Caco-2 (cell line): ENCODE results near the gene MYO5B. TPM values are rescaled to one million over a fixed set of nuclear protein-coding genes. Genes with fewer than 3 reads are reported as not detected.

ENCODE experiments used
- BruUV-seq: library from RNA; stranded (reverse); fragments of 400-500 nt; replicated peaks from 2 replicates; lab custom pipeline; 2021; lab: Mats Ljungman, UMichigan
- CTCF ChIA-PET: fragments of 300-600 bp; sonication (Branson Sonifier 250); formaldehyde crosslinking; loops from one replicate; lab custom pipeline; 2022; ENCODE audit warnings: antibody characterized with exemption; lab: Charles Lee
- POLR2A ChIA-PET: fragments of 300-600 bp; sonication (Branson Sonifier 250); formaldehyde crosslinking; loops from one replicate; lab custom pipeline; 2022; ENCODE audit warnings: antibody characterized with exemption; lab: Charles Lee
- DNase-seq, 2 experiments: peaks; one replicate each; pipeline versions ENCODE4 v3.0.0 to v3.0.0-alpha.2; 2020 to 2022
- H3K27me3 ChIP-seq: replicated peaks from 2 replicates; pipeline ENCODE4 v1.6.0; 2011; ENCODE audit warnings: low read length; ENCODE audit not compliant: control insufficient read depth, insufficient read depth
- H3K36me3 ChIP-seq: 2 replicates; pipeline ENCODE4 v1.5.1; 2011; ENCODE audit warnings: low read length; ENCODE audit not compliant: control insufficient read depth, insufficient read depth
- H3K4me1 ChIP-seq: fragments of 250-450 bp; sonication (Bioruptor Pico); 2 replicates; pipeline ENCODE4 v1.5.1; 2020; ENCODE audit warnings: mild to moderate bottlenecking
- H3K4me3 ChIP-seq: 2 replicates; pipeline ENCODE4 v1.5.1; 2011; ENCODE audit warnings: low read depth, mild to moderate bottlenecking, control low read depth, low read length
- H3K9me3 ChIP-seq: fragments of 250-450 bp; sonication (Bioruptor Pico); 2 replicates; pipeline ENCODE4 v1.5.1; 2020; ENCODE audit warnings: mild to moderate bottlenecking, moderate library complexity
- H3K27ac Mint-ChIP-seq: one replicate; pipeline ENCODE4 v1.8.0; 2022; ENCODE audit warnings: mixed read lengths; ENCODE audit not compliant: unreplicated experiment
- H3K27me3 Mint-ChIP-seq: one replicate; pipeline ENCODE4 v1.8.0; 2022; ENCODE audit warnings: mixed read lengths; ENCODE audit not compliant: insufficient read depth, unreplicated experiment
- H3K36me3 Mint-ChIP-seq: one replicate; pipeline ENCODE4 v1.8.0; 2022; ENCODE audit warnings: mild to moderate bottlenecking, mixed read lengths; ENCODE audit not compliant: insufficient read depth, unreplicated experiment
- H3K4me1 Mint-ChIP-seq: one replicate; pipeline ENCODE4 v1.8.0; 2022; ENCODE audit warnings: low read depth, mixed read lengths; ENCODE audit not compliant: unreplicated experiment
- H3K4me3 Mint-ChIP-seq: one replicate; pipeline ENCODE4 v1.8.0; 2022; ENCODE audit warnings: mild to moderate bottlenecking, moderate library complexity, mixed read lengths; ENCODE audit not compliant: unreplicated experiment
- H3K9me3 Mint-ChIP-seq: one replicate; pipeline ENCODE4 v1.8.0; 2022; ENCODE audit warnings: mixed read lengths; ENCODE audit not compliant: unreplicated experiment
- intact Hi-C: fragments of 100-400 bp; cut with micrococcal nuclease; formaldehyde crosslinking; loops from one replicate; pipeline ENCODE4 v1.10.0; 2022; ENCODE audit not compliant: unreplicated experiment
- total RNA-seq: library from RNA; stranded (reverse); gene quantifications from 2 replicates; pipeline ENCODE4 v1.2.3, GENCODE V29; 2022
- TF ChIP-seq, protein P1 (sequence below), 2 experiments: fragments of 200-600 bp in 1 of 2; IDR thresholded peaks; 1 replicate in 1 of 2; 2 replicates in 1 of 2; pipeline versions ENCODE4 v1.5.1 to v1.8.0; 2011 to 2022; ENCODE audit warnings: antibody characterized with exemption in 1 of 2, control low read depth in 1 of 2, inconsistent platforms in 1 of 2, low read depth in 1 of 2, low read length in 1 of 2, mild to moderate bottlenecking in 1 of 2, moderate library complexity in 1 of 2; ENCODE audit not compliant: insufficient read depth in 1 of 2, severe bottlenecking in 1 of 2, unreplicated experiment in 1 of 2

Gene MYO5B
- total RNA-seq, 1 experiment from 2014 or later, result 28.3 TPM

- Mint-ChIP-seq H3K4me3 (no peak overlapping the region), H3K9me3 (no peaks in the 10 kb centered on the region), H3K27ac (no peak overlapping the region), H3K36me3 (no peaks in the 10 kb centered on the region), H3K4me1 (peaks cover 8% of the 10 kb centered on the region), H3K27me3 (no peaks in the 10 kb centered on the region)
- CTCF ChIA-PET, result no interaction called here
- Histone ChIP-seq H3K27me3 (no peaks in the 10 kb centered on the region), H3K4me3 (no peak overlapping the region), H3K36me3 (no peaks in the 10 kb centered on the region), H3K4me1 (peaks cover 11% of the 10 kb centered on the region), H3K9me3 (no peaks in the 10 kb centered on the region)
- DNase-seq, result no peak
- BruUV-seq, result no TSS peak
- intact Hi-C loops, result no loop called here
- TF ChIP-seq, protein P1, sequence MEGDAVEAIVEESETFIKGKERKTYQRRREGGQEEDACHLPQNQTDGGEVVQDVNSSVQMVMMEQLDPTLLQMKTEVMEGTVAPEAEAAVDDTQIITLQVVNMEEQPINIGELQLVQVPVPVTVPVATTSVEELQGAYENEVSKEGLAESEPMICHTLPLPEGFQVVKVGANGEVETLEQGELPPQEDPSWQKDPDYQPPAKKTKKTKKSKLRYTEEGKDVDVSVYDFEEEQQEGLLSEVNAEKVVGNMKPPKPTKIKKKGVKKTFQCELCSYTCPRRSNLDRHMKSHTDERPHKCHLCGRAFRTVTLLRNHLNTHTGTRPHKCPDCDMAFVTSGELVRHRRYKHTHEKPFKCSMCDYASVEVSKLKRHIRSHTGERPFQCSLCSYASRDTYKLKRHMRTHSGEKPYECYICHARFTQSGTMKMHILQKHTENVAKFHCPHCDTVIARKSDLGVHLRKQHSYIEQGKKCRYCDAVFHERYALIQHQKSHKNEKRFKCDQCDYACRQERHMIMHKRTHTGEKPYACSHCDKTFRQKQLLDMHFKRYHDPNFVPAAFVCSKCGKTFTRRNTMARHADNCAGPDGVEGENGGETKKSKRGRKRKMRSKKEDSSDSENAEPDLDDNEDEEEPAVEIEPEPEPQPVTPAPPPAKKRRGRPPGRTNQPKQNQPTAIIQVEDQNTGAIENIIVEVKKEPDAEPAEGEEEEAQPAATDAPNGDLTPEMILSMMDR (IDR thresholded peaks at IDR 0.05; ENCODE audit: insufficient read depth in 1 of 2, low read depth in 1 of 2, low read length in 1 of 2, severe bottlenecking in 1 of 2, unreplicated experiment in 1 of 2), result no peak
- POLR2A ChIA-PET, result no interaction called here
Observed at GRCh38 chr18:50151926-50152325, 43.0 kb downstream of the MYO5B start.

DNA sequence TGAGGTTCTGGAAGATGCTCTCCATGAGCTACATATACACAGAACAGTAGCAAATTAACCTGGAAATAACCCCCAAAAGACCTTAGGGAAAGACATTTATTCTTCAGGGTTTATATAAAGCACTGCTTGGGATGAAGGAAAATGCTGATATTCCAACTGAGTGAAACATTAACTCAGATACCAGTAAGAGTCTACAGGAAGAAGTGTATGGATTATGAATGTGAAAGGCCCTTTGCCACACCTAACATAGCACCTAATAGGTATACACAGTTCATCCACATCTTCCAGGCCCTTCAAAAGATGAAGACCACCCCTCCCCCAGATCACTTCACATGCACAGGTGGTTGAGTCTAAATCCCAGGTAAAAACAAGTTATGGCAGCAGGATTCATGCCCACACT is 50.4 kb downstream of the MYO5B start:
- CTCF ChIA-PET, result no interaction called here

DNA sequence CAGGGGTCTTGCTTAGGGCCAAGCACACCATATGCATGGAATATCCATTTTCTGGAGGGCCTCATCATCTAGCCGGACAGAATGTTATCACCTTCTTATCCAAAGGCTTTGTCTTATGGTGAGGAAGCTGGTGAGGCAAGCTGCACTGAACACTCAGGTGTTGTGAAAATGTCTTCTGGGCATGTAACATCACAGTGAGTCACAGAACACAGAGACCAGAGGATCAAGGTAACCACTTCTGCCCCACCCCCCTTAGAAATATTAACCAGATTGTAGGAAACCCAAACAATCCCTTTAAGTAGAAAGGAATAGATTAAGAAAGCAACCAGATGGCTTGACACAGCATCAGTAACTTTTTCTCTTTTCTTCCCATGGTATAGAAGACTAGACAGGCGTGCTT is 51.1 kb downstream of the MYO5B start:
- Mint-ChIP-seq H3K4me1 (no peaks in the 10 kb centered on the region), H3K9me3 (no peaks in the 10 kb centered on the region), H3K27ac (no peak overlapping the region), H3K27me3 (no peaks in the 10 kb centered on the region), H3K4me3 (no peak overlapping the region), H3K36me3 (no peaks in the 10 kb centered on the region)
- Histone ChIP-seq H3K4me3 (no peak overlapping the region), H3K9me3 (no peaks in the 10 kb centered on the region), H3K4me1 (peaks cover 13% of the 10 kb centered on the region), H3K27me3 (no peaks in the 10 kb centered on the region), H3K36me3 (no peaks in the 10 kb centered on the region)
- intact Hi-C loops, result loop anchor here (2.0 kb wide), 1 partner anchor 51 kb away; the partner anchor contains the start of gene MYO5B
- CTCF ChIA-PET, result no interaction called here
- DNase-seq, result no peak
- POLR2A ChIA-PET, result no interaction called here
- no TSS peak for BruUV-seq
- TF ChIP-seq, protein P1 (IDR thresholded peaks at IDR 0.05; ENCODE audit: insufficient read depth in 1 of 2, low read depth in 1 of 2, low read length in 1 of 2, severe bottlenecking in 1 of 2, unreplicated experiment in 1 of 2), result no peak

More for the DNA sequence above, 50.4 kb downstream of the MYO5B start:
- Mint-ChIP-seq H3K27ac (no peak overlapping the region), H3K9me3 (no peaks in the 10 kb centered on the region), H3K4me3 (no peak overlapping the region), H3K36me3 (no peaks in the 10 kb centered on the region), H3K27me3 (no peaks in the 10 kb centered on the region), H3K4me1 (no peaks in the 10 kb centered on the region)
- TF ChIP-seq, protein P1 (IDR thresholded peaks at IDR 0.05; ENCODE audit: insufficient read depth in 1 of 2, low read depth in 1 of 2, low read length in 1 of 2, severe bottlenecking in 1 of 2, unreplicated experiment in 1 of 2), result no peak
- peaks cover 13% of the 10 kb centered on the region for H3K4me1 ChIP-seq
- POLR2A ChIA-PET, result no interaction called here
- H3K36me3 ChIP-seq, result no peaks in the 10 kb centered on the region
- intact Hi-C loops, result loop anchor here (2.0 kb wide), 1 partner anchor 50 kb away; the partner anchor contains the start of gene MYO5B
- no peaks in the 10 kb centered on the region for H3K27me3 ChIP-seq
- H3K4me3 ChIP-seq, result no peak overlapping the region
- H3K9me3 ChIP-seq, result no peaks in the 10 kb centered on the region
- BruUV-seq, result no TSS peak
- no peak for DNase-seq
